DND-41 (cell line): ENCODE data around the gene KCNJ13.

Source experiments
- ATAC-seq: fragments of 200-7000 bp; cut with Tn5 transposase; 3 replicates; pipeline ENCODE4 v1.9.1; 2021; ENCODE audit warnings: low read depth; ENCODE audit not compliant: insufficient read depth
- DNase-seq: peaks from one replicate; pipeline ENCODE4 v3.0.0-alpha.2; 2020
- H2AFZ ChIP-seq: 2 replicates; pipeline ENCODE4 v1.6.0; 2012; ENCODE audit warnings: low read depth, low read length
- H3K27ac ChIP-seq: 2 replicates; pipeline ENCODE4 v1.5.1; 2012; ENCODE audit warnings: low read length, inconsistent platforms
- H3K27me3 ChIP-seq: fragments of 200-600 bp; sonication (generic); 2 replicates; pipeline ENCODE4 v1.6.0; 2012; ENCODE audit warnings: low read length, mild to moderate bottlenecking, inconsistent platforms; ENCODE audit not compliant: insufficient read depth, poor library complexity
- H3K36me3 ChIP-seq: 2 replicates; pipeline ENCODE4 v1.5.1; 2012; ENCODE audit warnings: low read length, inconsistent platforms; ENCODE audit not compliant: insufficient read depth
- H3K4me1 ChIP-seq: 2 replicates; pipeline ENCODE4 v1.5.1; 2012; ENCODE audit warnings: mild to moderate bottlenecking, low read length; ENCODE audit not compliant: insufficient read depth
- H3K4me2 ChIP-seq: 2 replicates; pipeline ENCODE4 v1.6.0; 2012; ENCODE audit warnings: mild to moderate bottlenecking, moderate library complexity, low read length, inconsistent platforms; ENCODE audit not compliant: insufficient read depth
- H3K4me3 ChIP-seq, 2 experiments: fragments of 200-600 bp in 1 of 2; shearing (Covaris generic) in 1 of 2; 2 replicates each; pipeline ENCODE4 v1.5.1; 2012 to 2016; ENCODE audit warnings: inconsistent platforms in 2 of 2, low read length in 2 of 2, mild to moderate bottlenecking in 2 of 2, low read depth in 1 of 2, moderate library complexity in 1 of 2
- H3K79me2 ChIP-seq: 2 replicates; pipeline ENCODE4 v1.6.0; 2012; ENCODE audit warnings: low read length, inconsistent platforms; ENCODE audit not compliant: insufficient read depth
- H3K9ac ChIP-seq: 2 replicates; pipeline ENCODE4 v1.6.0; 2012; ENCODE audit warnings: low read depth, mild to moderate bottlenecking, inconsistent platforms, low read length, moderate library complexity
- H3K9me3 ChIP-seq: 2 replicates; pipeline ENCODE4 v1.5.1; 2012; ENCODE audit warnings: low read length, moderate library complexity, mild to moderate bottlenecking, inconsistent platforms; ENCODE audit not compliant: insufficient read depth, severe bottlenecking
- H4K20me1 ChIP-seq: 2 replicates; pipeline ENCODE4 v1.6.0; 2012; ENCODE audit warnings: low read length; ENCODE audit not compliant: insufficient read depth
- EZH2 ChIP-seq: IDR thresholded peaks from 3 replicates; pipeline ENCODE4 v1.6.1; 2012; ENCODE audit warnings: borderline replicate concordance, low read depth, mild to moderate bottlenecking, moderate library complexity, low read length, inconsistent platforms; ENCODE audit not compliant: severe bottlenecking
- TF ChIP-seq, protein P1 (sequence below): IDR thresholded peaks from 2 replicates; pipeline ENCODE4 v1.5.1; 2012; ENCODE audit warnings: borderline replicate concordance, low read length, moderate library complexity, mild to moderate bottlenecking; ENCODE audit not compliant: poor library complexity, severe bottlenecking; ENCODE audit errors: extremely low read depth

KCNJ13 gene

GRCh38 chr2:232776435-232776834 lies at the start of gene KCNJ13:
TSS of gene KCNJ13 (minus strand) at chr2:232776565. CDS start at chr2:232771362, 5,203 bp downstream.
- TF ChIP-seq EZH2 = no peak
- TF ChIP-seq, protein P1, sequence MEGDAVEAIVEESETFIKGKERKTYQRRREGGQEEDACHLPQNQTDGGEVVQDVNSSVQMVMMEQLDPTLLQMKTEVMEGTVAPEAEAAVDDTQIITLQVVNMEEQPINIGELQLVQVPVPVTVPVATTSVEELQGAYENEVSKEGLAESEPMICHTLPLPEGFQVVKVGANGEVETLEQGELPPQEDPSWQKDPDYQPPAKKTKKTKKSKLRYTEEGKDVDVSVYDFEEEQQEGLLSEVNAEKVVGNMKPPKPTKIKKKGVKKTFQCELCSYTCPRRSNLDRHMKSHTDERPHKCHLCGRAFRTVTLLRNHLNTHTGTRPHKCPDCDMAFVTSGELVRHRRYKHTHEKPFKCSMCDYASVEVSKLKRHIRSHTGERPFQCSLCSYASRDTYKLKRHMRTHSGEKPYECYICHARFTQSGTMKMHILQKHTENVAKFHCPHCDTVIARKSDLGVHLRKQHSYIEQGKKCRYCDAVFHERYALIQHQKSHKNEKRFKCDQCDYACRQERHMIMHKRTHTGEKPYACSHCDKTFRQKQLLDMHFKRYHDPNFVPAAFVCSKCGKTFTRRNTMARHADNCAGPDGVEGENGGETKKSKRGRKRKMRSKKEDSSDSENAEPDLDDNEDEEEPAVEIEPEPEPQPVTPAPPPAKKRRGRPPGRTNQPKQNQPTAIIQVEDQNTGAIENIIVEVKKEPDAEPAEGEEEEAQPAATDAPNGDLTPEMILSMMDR = no peak
- no peaks in the 10 kb centered on the region for H3K79me2 ChIP-seq
- H2AFZ ChIP-seq = no peak within 1 kb of the TSS
- no peak within 1 kb of the TSS for H3K4me2 ChIP-seq
- no peak within 1 kb of the TSS for H3K4me3 ChIP-seq
- peaks cover 30% of the 10 kb centered on the region; the same call in 1 of the 2 replicates for H3K36me3 ChIP-seq
- H3K27me3 ChIP-seq = no peaks in the 10 kb centered on the region
- peaks cover 11% of the 10 kb centered on the region for H3K4me1 ChIP-seq
- no peak within 1 kb of the TSS for H3K27ac ChIP-seq
- DNase-seq (no peak), ATAC-seq (no peak)
- H4K20me1 ChIP-seq = no peaks in the 10 kb centered on the region; the same call in 1 of the 2 replicates
- H3K9me3 ChIP-seq = no peaks in the 10 kb centered on the region
- H3K9ac ChIP-seq = no peak within 1 kb of the TSS

DNA sequence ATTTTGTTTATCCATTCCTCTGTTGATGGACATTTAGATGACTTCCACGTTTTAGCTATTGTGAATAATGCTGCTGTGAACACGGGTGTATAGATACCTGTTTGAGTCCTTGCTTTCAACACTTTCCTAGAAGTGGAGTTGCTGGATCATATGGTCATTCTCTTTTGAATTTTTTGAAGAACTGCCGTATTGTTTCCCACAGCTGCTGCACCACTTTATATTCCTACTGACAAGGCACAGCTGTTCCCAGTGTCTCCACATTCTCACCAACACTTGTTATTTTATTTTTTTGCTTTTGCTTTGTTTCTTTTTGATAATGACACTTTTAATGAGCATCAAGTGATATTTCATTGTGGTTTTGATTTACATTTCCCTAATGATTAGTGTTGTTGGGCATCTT lies 41.4 kb upstream of the KCNJ13 start:
- Histone ChIP-seq H3K9me3 (no peaks in the 10 kb centered on the region), H3K27ac (no peak overlapping the region), H2AFZ (no peak overlapping the region), H3K36me3 (peaks cover 90% of the 10 kb centered on the region), H4K20me1 (no peaks in the 10 kb centered on the region; the same call in 1 of the 2 replicates), H3K4me2 (no peak overlapping the region), H3K9ac (no peak overlapping the region), H3K4me1 (no peaks in the 10 kb centered on the region), H3K4me3 (no peak overlapping the region), H3K27me3 (no peaks in the 10 kb centered on the region), H3K79me2 (no peaks in the 10 kb centered on the region)
- no peak for ATAC-seq
- no peak for DNase-seq
- TF ChIP-seq, protein P1 = no peak
- no peak for TF ChIP-seq EZH2

DNA sequence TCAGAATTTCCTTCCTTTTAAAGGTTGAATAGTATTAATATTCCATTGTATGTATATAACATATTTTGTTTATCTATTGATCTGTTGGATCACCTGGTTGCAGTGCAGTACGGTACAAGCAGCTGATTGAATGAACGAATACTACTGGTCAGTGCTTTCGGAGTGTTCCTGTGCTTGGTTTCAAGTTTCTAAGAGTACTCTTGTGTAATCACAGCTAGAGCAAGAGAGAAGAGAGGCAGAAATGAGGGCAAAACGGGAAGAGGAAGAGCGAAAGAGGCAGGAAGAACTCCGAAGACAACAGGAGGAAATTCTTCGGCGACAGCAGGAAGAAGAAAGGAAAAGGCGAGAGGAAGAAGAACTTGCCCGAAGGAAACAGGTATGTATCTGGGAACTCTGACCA lies 40.3 kb upstream of the KCNJ13 start:
- DNase-seq (no peak), ATAC-seq (no peak)
- no peak for TF ChIP-seq EZH2
- TF ChIP-seq, protein P1 = no peak
- Histone ChIP-seq H3K36me3 (peaks cover 90% of the 10 kb centered on the region), H3K9ac (no peak overlapping the region), H3K27me3 (no peaks in the 10 kb centered on the region), H2AFZ (no peak overlapping the region), H3K4me3 (no peak overlapping the region), H3K9me3 (no peaks in the 10 kb centered on the region), H3K27ac (no peak overlapping the region), H3K4me2 (no peak overlapping the region), H3K79me2 (no peaks in the 10 kb centered on the region), H4K20me1 (no peaks in the 10 kb centered on the region; the same call in 1 of the 2 replicates), H3K4me1 (no peaks in the 10 kb centered on the region)

DNA sequence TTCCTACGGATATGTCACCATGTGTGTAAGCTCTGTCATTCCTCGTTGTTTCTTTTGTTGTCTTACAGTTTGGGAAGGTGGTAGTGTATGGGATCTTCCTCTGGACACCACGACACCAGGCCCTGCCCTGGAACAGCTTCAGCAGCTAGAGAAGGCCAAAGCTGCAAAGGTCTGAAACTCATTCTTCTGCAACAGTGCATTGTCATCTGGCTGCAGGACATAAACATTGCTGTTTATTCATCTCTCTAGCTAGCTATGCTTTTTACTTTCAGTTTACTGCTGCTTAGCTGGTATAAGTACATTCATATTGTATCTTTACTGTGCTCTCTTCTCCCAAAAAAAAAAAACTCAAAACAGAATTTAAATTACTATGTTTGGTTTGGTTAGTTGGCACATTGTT lies 39.2 kb upstream of the KCNJ13 start:
- no peak for DNase-seq
- no peak for ATAC-seq
- H3K9ac ChIP-seq = no peak overlapping the region
- no peak for TF ChIP-seq EZH2
- TF ChIP-seq, protein P1 = no peak
- H3K4me1 ChIP-seq = no peaks in the 10 kb centered on the region
- H3K9me3 ChIP-seq = no peaks in the 10 kb centered on the region
- H2AFZ ChIP-seq = no peak overlapping the region
- no peak overlapping the region for H3K27ac ChIP-seq
- H3K79me2 ChIP-seq = no peaks in the 10 kb centered on the region
- peaks cover 93% of the 10 kb centered on the region for H3K36me3 ChIP-seq
- no peaks in the 10 kb centered on the region for H3K27me3 ChIP-seq
- no peak overlapping the region for H3K4me3 ChIP-seq
- H3K4me2 ChIP-seq = no peak overlapping the region
- no peaks in the 10 kb centered on the region; the same call in 1 of the 2 replicates for H4K20me1 ChIP-seq
